ENCODE measurements around the gene TSC22D4.

DNA sequence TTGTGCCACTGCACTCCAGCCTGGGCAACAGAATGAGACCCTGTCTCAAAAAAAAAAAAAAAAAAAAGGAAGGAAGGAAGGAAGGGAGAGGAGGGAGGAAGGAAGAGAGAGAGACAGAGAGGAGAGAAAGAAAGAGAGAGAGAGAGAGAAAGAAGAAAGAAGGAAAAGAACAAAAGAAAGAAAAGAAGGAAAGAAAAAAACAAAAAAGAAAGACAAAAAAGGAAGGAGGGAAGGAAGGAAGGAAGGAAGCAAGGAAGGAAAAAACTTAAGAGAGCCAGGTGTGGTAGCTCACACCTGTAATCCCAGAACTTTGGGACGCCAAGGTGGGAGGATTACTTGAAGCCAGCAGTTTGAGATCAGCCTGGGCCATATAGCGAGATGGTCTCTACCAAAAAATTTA lies 14.2 kb downstream of the TSC22D4 start:
- TF ChIP-seq, protein P1, sequence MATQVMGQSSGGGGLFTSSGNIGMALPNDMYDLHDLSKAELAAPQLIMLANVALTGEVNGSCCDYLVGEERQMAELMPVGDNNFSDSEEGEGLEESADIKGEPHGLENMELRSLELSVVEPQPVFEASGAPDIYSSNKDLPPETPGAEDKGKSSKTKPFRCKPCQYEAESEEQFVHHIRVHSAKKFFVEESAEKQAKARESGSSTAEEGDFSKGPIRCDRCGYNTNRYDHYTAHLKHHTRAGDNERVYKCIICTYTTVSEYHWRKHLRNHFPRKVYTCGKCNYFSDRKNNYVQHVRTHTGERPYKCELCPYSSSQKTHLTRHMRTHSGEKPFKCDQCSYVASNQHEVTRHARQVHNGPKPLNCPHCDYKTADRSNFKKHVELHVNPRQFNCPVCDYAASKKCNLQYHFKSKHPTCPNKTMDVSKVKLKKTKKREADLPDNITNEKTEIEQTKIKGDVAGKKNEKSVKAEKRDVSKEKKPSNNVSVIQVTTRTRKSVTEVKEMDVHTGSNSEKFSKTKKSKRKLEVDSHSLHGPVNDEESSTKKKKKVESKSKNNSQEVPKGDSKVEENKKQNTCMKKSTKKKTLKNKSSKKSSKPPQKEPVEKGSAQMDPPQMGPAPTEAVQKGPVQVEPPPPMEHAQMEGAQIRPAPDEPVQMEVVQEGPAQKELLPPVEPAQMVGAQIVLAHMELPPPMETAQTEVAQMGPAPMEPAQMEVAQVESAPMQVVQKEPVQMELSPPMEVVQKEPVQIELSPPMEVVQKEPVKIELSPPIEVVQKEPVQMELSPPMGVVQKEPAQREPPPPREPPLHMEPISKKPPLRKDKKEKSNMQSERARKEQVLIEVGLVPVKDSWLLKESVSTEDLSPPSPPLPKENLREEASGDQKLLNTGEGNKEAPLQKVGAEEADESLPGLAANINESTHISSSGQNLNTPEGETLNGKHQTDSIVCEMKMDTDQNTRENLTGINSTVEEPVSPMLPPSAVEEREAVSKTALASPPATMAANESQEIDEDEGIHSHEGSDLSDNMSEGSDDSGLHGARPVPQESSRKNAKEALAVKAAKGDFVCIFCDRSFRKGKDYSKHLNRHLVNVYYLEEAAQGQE (IDR thresholded peaks at IDR 0.05; ENCODE audit: insufficient read depth in 1 of 2, low read depth in 2 of 2, low read length in 2 of 2) = no peak
- TF ChIP-seq POLR2AphosphoS5 (IDR thresholded peaks at IDR 0.05; ENCODE audit: low read depth, low read length) = no peak
